ENCODE measurements around the gene ROR2. TPM values are rescaled to one million over a fixed set of nuclear protein-coding genes. Genes with fewer than 3 reads are reported as not detected.

The ROR2 gene
- total RNA-seq, 1 donor = 13.8 TPM

GRCh38 chr9:91583161-91583875 is 366.7 kb downstream of the ROR2 start:
- TF ChIP-seq CTCF (IDR thresholded peaks at IDR 0.05; ENCODE audit: extremely low read depth, low read depth, low read length) = no peak
- Histone ChIP-seq H3K36me3 (ENCODE audit: insufficient read depth, low read length) (no peaks in the 10 kb centered on the region), H3K79me2 (ENCODE audit: insufficient read depth, low read length) (no peaks in the 10 kb centered on the region), H2AFZ (ENCODE audit: low read length) (no peak overlapping the region), H3K27me3 (ENCODE audit: insufficient read depth, low read length) (peaks cover 16% of the 10 kb centered on the region), H3K4me2 (ENCODE audit: insufficient read depth, low read length) (no peak overlapping the region), H3K9me3 (ENCODE audit: low read depth, low read length) (no peaks in the 10 kb centered on the region), H4K20me1 (ENCODE audit: insufficient read depth, low read length) (no peaks in the 10 kb centered on the region), H3K4me1 (ENCODE audit: insufficient read depth, low read length) (no peaks in the 10 kb centered on the region), H3K4me3 (ENCODE audit: insufficient read depth, low read length) (no peak overlapping the region), H3K27ac (ENCODE audit: low read depth, low read length) (no peak overlapping the region)
- DNase-seq (ENCODE audit: insufficient read length, low spot score, missing footprints) = peak; percentile 61

GRCh38 chr9:91582181-91582580 is 367.8 kb downstream of the ROR2 start:
- DNase-seq (ENCODE audit: insufficient read length, low spot score, missing footprints) = no peak
- H3K9me3 ChIP-seq (ENCODE audit: low read depth, low read length) = no peaks in the 10 kb centered on the region
- no peak for TF ChIP-seq CTCF (IDR thresholded peaks at IDR 0.05; ENCODE audit: extremely low read depth, low read depth, low read length)
- no peaks in the 10 kb centered on the region for H3K4me1 ChIP-seq (ENCODE audit: insufficient read depth, low read length)
- H3K4me2 ChIP-seq (ENCODE audit: insufficient read depth, low read length) = no peak overlapping the region
- no peaks in the 10 kb centered on the region for H4K20me1 ChIP-seq (ENCODE audit: insufficient read depth, low read length)
- peaks cover 27% of the 10 kb centered on the region for H3K27me3 ChIP-seq (ENCODE audit: insufficient read depth, low read length)
- H3K36me3 ChIP-seq (ENCODE audit: insufficient read depth, low read length) = no peaks in the 10 kb centered on the region
- H3K4me3 ChIP-seq (ENCODE audit: insufficient read depth, low read length) = no peak overlapping the region
- no peak overlapping the region for H3K27ac ChIP-seq (ENCODE audit: low read depth, low read length)
- H2AFZ ChIP-seq (ENCODE audit: low read length) = no peak overlapping the region
- H3K79me2 ChIP-seq (ENCODE audit: insufficient read depth, low read length) = no peaks in the 10 kb centered on the region

GRCh38 chr9:91580136-91580535 is 369.9 kb downstream of the ROR2 start:
- TF ChIP-seq CTCF (IDR thresholded peaks at IDR 0.05; ENCODE audit: extremely low read depth, low read depth, low read length) = no peak

GRCh38 chr9:91578911-91579310 is 371.1 kb downstream of the ROR2 start:
- no peaks in the 10 kb centered on the region for H3K4me1 ChIP-seq (ENCODE audit: insufficient read depth, low read length)
- no peak for TF ChIP-seq CTCF (IDR thresholded peaks at IDR 0.05; ENCODE audit: extremely low read depth, low read depth, low read length)

More at GRCh38 chr9:91580136-91580535, 369.9 kb downstream of the ROR2 start:
- Histone ChIP-seq H3K27me3 (ENCODE audit: insufficient read depth, low read length) (peaks cover 27% of the 10 kb centered on the region), H2AFZ (ENCODE audit: low read length) (no peak overlapping the region), H3K4me2 (ENCODE audit: insufficient read depth, low read length) (no peak overlapping the region), H3K27ac (ENCODE audit: low read depth, low read length) (no peak overlapping the region), H3K36me3 (ENCODE audit: insufficient read depth, low read length) (no peaks in the 10 kb centered on the region), H3K79me2 (ENCODE audit: insufficient read depth, low read length) (no peaks in the 10 kb centered on the region), H3K4me3 (ENCODE audit: insufficient read depth, low read length) (no peak overlapping the region), H4K20me1 (ENCODE audit: insufficient read depth, low read length) (no peaks in the 10 kb centered on the region), H3K4me1 (ENCODE audit: insufficient read depth, low read length) (no peaks in the 10 kb centered on the region), H3K9me3 (ENCODE audit: low read depth, low read length) (no peaks in the 10 kb centered on the region)
- DNase-seq (ENCODE audit: insufficient read length, low spot score, missing footprints) = peak; percentile 76

More at GRCh38 chr9:91578911-91579310, 371.1 kb downstream of the ROR2 start:
- no peaks in the 10 kb centered on the region for H3K79me2 ChIP-seq (ENCODE audit: insufficient read depth, low read length)
- no peak overlapping the region for H3K4me2 ChIP-seq (ENCODE audit: insufficient read depth, low read length)
- H3K27ac ChIP-seq (ENCODE audit: low read depth, low read length) = no peak overlapping the region
- peak; percentile 53 for DNase-seq (ENCODE audit: insufficient read length, low spot score, missing footprints)
- no peak overlapping the region for H2AFZ ChIP-seq (ENCODE audit: low read length)
- H3K27me3 ChIP-seq (ENCODE audit: insufficient read depth, low read length) = peaks cover 21% of the 10 kb centered on the region
- H4K20me1 ChIP-seq (ENCODE audit: insufficient read depth, low read length) = no peaks in the 10 kb centered on the region
- H3K4me3 ChIP-seq (ENCODE audit: insufficient read depth, low read length) = no peak overlapping the region
- no peaks in the 10 kb centered on the region for H3K36me3 ChIP-seq (ENCODE audit: insufficient read depth, low read length)
- H3K9me3 ChIP-seq (ENCODE audit: low read depth, low read length) = no peaks in the 10 kb centered on the region

All from osteoblast (primary cell).